ENCODE measurements around the gene TRIM38.

Gene TRIM38

DNA sequence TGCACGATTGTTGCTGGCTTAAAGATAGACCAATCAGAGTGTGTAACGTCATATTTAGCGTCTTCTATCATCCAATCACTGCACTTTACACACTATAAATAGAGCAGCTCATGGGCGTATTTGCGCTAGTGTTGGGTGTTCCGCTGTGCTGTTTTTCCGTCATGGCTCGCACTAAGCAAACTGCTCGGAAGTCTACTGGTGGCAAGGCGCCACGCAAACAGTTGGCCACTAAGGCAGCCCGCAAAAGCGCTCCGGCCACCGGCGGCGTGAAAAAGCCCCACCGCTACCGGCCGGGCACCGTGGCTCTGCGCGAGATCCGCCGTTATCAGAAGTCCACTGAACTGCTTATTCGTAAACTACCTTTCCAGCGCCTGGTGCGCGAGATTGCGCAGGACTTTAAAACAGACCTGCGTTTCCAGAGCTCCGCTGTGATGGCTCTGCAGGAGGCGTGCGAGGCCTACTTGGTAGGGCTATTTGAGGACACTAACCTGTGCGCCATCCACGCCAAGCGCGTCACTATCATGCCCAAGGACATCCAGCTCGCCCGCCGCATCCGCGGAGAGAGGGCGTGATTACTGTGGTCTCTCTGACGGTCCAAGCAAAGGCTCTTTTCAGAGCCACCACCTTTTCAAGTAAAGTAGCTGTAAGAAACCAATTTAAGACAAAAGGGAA lies 57.9 kb downstream of the TRIM38 start (continued):
- TF ChIP-seq ZFP69B (tag by site-specific recombination; IDR thresholded peaks at IDR 0.05) (no peak), ZNF184 (tag by site-specific recombination; IDR thresholded peaks at IDR 0.05) (0 out of 2 replicates have a peak, but pooled peaks have one; percentile 5), WT1 (tag by site-specific recombination; IDR thresholded peaks at IDR 0.05) (0 out of 2 replicates have a peak, but pooled peaks have one; percentile 9), KLF9 (tag by site-specific recombination; IDR thresholded peaks at IDR 0.05; ENCODE audit: low read depth) (peak; percentile 23; the same call in 1 of the 2 replicates), BCL11B (tag by site-specific recombination; IDR thresholded peaks at IDR 0.05; ENCODE audit: low read depth) (no peak), ZNF792 (tag by site-specific recombination; IDR thresholded peaks at IDR 0.05) (peak; percentile 47; the same call in 1 of the 2 replicates), SETDB1 (IDR thresholded peaks at IDR 0.05; ENCODE audit: insufficient read length, low read length) (peak; percentile 46), ZNF2 (tag by site-specific recombination; IDR thresholded peaks at IDR 0.05) (peak; percentile 61)
- TF ChIP-seq, protein P1, sequence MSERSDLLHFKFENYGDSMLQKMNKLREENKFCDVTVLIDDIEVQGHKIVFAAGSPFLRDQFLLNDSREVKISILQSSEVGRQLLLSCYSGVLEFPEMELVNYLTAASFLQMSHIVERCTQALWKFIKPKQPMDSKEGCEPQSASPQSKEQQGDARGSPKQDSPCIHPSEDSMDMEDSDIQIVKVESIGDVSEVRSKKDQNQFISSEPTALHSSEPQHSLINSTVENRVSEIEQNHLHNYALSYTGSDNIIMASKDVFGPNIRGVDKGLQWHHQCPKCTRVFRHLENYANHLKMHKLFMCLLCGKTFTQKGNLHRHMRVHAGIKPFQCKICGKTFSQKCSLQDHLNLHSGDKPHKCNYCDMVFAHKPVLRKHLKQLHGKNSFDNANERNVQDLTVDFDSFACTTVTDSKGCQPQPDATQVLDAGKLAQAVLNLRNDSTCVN (tag by site-specific recombination; optimal IDR thresholded peaks at IDR 0.05) = peak; percentile 35
- TF ChIP-seq, protein P2, sequence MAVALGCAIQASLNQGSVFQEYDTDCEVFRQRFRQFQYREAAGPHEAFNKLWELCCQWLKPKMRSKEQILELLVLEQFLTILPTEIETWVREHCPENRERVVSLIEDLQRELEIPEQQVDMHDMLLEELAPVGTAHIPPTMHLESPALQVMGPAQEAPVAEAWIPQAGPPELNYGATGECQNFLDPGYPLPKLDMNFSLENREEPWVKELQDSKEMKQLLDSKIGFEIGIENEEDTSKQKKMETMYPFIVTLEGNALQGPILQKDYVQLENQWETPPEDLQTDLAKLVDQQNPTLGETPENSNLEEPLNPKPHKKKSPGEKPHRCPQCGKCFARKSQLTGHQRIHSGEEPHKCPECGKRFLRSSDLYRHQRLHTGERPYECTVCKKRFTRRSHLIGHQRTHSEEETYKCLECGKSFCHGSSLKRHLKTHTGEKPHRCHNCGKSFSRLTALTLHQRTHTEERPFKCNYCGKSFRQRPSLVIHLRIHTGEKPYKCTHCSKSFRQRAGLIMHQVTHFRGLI (tag by site-specific recombination; IDR thresholded peaks at IDR 0.05) = no peak

DNA sequence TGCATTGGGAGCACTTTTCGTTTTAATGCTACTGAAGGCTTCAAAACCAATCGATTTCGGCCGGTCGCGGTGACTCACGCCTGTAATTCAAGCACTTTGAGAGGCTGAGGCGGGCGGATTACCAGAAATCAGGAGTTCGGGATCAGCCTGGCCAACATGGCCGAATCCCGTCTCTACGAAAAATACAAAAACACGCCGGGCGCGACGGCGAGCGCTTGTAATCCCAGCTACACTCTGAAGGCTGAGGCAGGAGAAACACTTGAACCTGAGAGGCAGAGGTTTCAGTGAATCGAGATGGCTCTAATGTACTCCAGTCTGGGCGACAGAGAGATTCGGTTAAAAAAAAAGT lies 58.4 kb downstream of the TRIM38 start:
- peak overlapping the region; percentile 92 for H3K27ac ChIP-seq (ENCODE audit: extremely low read depth, low read depth, low read length)
- H3K4me1 ChIP-seq (ENCODE audit: control insufficient read depth, insufficient read depth, low read length) = peaks cover 5% of the 10 kb centered on the region
- H3K9me3 ChIP-seq (ENCODE audit: control insufficient read depth, insufficient read depth, low read depth, low read length) = no peaks in the 10 kb centered on the region
- no peaks in the 10 kb centered on the region for H3K36me3 ChIP-seq (ENCODE audit: control insufficient read depth in 2 of 2, insufficient read depth in 1 of 2, low read length in 2 of 2)
- ChIA-PET CTCF (interaction anchor here (1.0 to 17.8 kb wide), 5 partner anchors 9 to 42 kb away, joined by 3 to 198 read pairs (median 61); no protein-coding TSS in a partner anchor), POLR2A (interaction anchor here (0.6 to 8.9 kb wide), 22 partner anchors 10 to 1851 kb away, joined by 3 to 336 read pairs (median 5); partner anchors contain the start of gene TRIM38)
- peak overlapping the region; percentile 59 for H3K4me3 ChIP-seq (ENCODE audit: low read depth, low read length)
- TF ChIP-seq ZEB2 (tag by site-specific recombination; IDR thresholded peaks at IDR 0.05) (no peak), SCRT2 (tag by site-specific recombination; IDR thresholded peaks at IDR 0.05) (0 out of 2 replicates have a peak, but pooled peaks have one; percentile 18), ZNF184 (tag by site-specific recombination; IDR thresholded peaks at IDR 0.05) (0 out of 2 replicates have a peak, but pooled peaks have one; percentile 7), ZNF658 (tag by site-specific recombination; IDR thresholded peaks at IDR 0.05) (no peak), YY1 (tag by site-specific recombination; IDR thresholded peaks at IDR 0.05) (0 out of 2 replicates have a peak, but pooled peaks have one; percentile 24), ZNF266 (tag by site-specific recombination; IDR thresholded peaks at IDR 0.05; ENCODE audit: low read depth) (no peak), GLIS2 (tag by site-specific recombination; IDR thresholded peaks at IDR 0.05) (no peak), PRDM1 (tag by site-specific recombination; IDR thresholded peaks at IDR 0.05) (no peak), ZNF211 (tag by site-specific recombination; IDR thresholded peaks at IDR 0.05; ENCODE audit: low read depth) (no peak), ZNF335 (tag by site-specific recombination; conservative IDR thresholded peaks at IDR 0.05) (0 out of 2 replicates have a peak, but pooled peaks have one; percentile 4), ZNF670 (tag by site-specific recombination; IDR thresholded peaks at IDR 0.05; ENCODE audit: low read depth) (no peak), ZBTB17 (tag by site-specific recombination; IDR thresholded peaks at IDR 0.05) (peak; percentile 39; the same call in 1 of the 2 replicates)
- TF ChIP-seq, protein P3, sequence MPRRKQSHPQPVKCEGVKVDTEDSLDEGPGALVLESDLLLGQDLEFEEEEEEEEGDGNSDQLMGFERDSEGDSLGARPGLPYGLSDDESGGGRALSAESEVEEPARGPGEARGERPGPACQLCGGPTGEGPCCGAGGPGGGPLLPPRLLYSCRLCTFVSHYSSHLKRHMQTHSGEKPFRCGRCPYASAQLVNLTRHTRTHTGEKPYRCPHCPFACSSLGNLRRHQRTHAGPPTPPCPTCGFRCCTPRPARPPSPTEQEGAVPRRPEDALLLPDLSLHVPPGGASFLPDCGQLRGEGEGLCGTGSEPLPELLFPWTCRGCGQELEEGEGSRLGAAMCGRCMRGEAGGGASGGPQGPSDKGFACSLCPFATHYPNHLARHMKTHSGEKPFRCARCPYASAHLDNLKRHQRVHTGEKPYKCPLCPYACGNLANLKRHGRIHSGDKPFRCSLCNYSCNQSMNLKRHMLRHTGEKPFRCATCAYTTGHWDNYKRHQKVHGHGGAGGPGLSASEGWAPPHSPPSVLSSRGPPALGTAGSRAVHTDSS (tag by site-specific recombination; IDR thresholded peaks at IDR 0.05) = no peak
- TF ChIP-seq, protein P4, sequence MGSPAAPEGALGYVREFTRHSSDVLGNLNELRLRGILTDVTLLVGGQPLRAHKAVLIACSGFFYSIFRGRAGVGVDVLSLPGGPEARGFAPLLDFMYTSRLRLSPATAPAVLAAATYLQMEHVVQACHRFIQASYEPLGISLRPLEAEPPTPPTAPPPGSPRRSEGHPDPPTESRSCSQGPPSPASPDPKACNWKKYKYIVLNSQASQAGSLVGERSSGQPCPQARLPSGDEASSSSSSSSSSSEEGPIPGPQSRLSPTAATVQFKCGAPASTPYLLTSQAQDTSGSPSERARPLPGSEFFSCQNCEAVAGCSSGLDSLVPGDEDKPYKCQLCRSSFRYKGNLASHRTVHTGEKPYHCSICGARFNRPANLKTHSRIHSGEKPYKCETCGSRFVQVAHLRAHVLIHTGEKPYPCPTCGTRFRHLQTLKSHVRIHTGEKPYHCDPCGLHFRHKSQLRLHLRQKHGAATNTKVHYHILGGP (tag by site-specific recombination; IDR thresholded peaks at IDR 0.05) = no peak
- TF ChIP-seq, protein P1 (tag by site-specific recombination; optimal IDR thresholded peaks at IDR 0.05) = peak; percentile 16
- TF ChIP-seq, protein P5, sequence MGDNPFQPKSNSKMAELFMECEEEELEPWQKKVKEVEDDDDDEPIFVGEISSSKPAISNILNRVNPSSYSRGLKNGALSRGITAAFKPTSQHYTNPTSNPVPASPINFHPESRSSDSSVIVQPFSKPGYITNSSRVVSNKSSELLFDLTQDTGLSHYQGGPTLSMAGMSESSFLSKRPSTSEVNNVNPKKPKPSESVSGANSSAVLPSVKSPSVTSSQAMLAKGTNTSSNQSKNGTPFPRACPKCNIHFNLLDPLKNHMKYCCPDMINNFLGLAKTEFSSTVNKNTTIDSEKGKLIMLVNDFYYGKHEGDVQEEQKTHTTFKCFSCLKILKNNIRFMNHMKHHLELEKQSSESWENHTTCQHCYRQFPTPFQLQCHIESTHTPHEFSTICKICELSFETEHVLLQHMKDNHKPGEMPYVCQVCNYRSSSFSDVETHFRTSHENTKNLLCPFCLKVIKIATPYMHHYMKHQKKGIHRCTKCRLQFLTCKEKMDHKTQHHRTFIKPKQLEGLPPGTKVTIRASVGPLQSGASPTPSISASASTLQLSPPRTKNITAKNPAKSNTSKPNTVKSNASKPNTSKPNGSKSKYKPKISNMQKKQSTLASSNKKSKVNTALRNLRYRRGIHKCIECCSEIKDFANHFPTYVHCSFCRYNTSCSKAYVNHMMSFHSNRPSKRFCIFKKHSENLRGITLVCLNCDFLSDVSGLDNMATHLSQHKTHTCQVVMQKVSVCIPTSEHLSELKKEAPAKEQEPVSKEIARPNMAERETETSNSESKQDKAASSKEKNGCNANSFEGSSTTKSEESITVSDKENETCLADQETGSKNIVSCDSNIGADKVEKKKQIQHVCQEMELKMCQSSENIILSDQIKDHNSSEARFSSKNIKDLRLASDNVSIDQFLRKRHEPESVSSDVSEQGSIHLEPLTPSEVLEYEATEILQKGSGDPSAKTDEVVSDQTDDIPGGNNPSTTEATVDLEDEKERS (tag by site-specific recombination; IDR thresholded peaks at IDR 0.05) = peak; percentile 8; the same call in 1 of the 2 replicates
